Neuronal stem cell (in vitro differentiated cells): Measurements from ENCODE around the gene JKAMP.

Experiments used
- DNase-seq: peaks from one replicate; pipeline ENCODE4 v3.0.0-alpha.2; 2013; ENCODE audit warnings: low spot score
- H2AFZ ChIP-seq: one replicate; pipeline ENCODE4 v1.6.1; 2013; ENCODE audit warnings: mild to moderate bottlenecking, low read length, inconsistent platforms
- H2AK5ac ChIP-seq: 2 replicates; pipeline ENCODE4 v1.6.1; 2013; ENCODE audit warnings: low read depth, mild to moderate bottlenecking, inconsistent platforms, low read length, moderate library complexity, mixed read lengths
- H2BK120ac ChIP-seq: 2 replicates; pipeline ENCODE4 v1.6.1; 2013; ENCODE audit warnings: low read depth, mild to moderate bottlenecking, inconsistent platforms, low read length, moderate library complexity, mixed read lengths
- H2BK12ac ChIP-seq: one replicate; pipeline ENCODE4 v1.6.1; 2013; ENCODE audit warnings: low read length, inconsistent platforms
- H2BK15ac ChIP-seq: 2 replicates; pipeline ENCODE4 v1.6.1; 2013; ENCODE audit warnings: mild to moderate bottlenecking, low read length, inconsistent platforms, mixed read lengths
- H2BK5ac ChIP-seq: one replicate; pipeline ENCODE4 v1.6.1; 2013; ENCODE audit warnings: inconsistent platforms, mild to moderate bottlenecking, low read length, moderate library complexity
- H3K14ac ChIP-seq: one replicate; pipeline ENCODE4 v1.6.1; 2013; ENCODE audit warnings: low read length, inconsistent platforms
- H3K18ac ChIP-seq: 2 replicates; pipeline ENCODE4 v1.6.1; 2013; ENCODE audit warnings: low read length, inconsistent platforms
- H3K23ac ChIP-seq: 2 replicates; pipeline ENCODE4 v1.6.1; 2013; ENCODE audit warnings: low read depth, mild to moderate bottlenecking, mixed read lengths, low read length, inconsistent platforms; ENCODE audit not compliant: poor library complexity
- H3K27ac ChIP-seq: replicated peaks from 3 replicates; pipeline ENCODE4 v1.5.1; 2013; ENCODE audit warnings: low read length, inconsistent platforms
- H3K27me3 ChIP-seq, 3 experiments: 2 replicates each; pipeline ENCODE4 v1.6.1; 2013; ENCODE audit warnings: low read length in 3 of 3, mild to moderate bottlenecking in 2 of 3, inconsistent platforms in 1 of 3, low read depth in 1 of 3, mixed read lengths in 1 of 3, moderate library complexity in 1 of 3; ENCODE audit not compliant: control insufficient read depth in 3 of 3, insufficient read depth in 3 of 3
- H3K36me3 ChIP-seq, 2 donors: replicated peaks in 1 of 2; 2 replicates each; pipeline ENCODE4 v1.6.1; 2013; ENCODE audit warnings: low read length in 2 of 2; ENCODE audit not compliant: control insufficient read depth in 2 of 2, insufficient read depth in 2 of 2
- H3K4ac ChIP-seq: 2 replicates; pipeline ENCODE4 v1.6.1; 2013; ENCODE audit warnings: inconsistent platforms, mild to moderate bottlenecking, low read length, moderate library complexity
- H3K4me1 ChIP-seq, 2 donors: 1 replicate in 1 of 2; 2 replicates in 1 of 2; pipeline ENCODE4 v1.6.1; 2013; ENCODE audit warnings: low read length in 2 of 2, low read depth in 1 of 2; ENCODE audit not compliant: control insufficient read depth in 2 of 2, insufficient read depth in 1 of 2
- H3K4me2 ChIP-seq: one replicate; pipeline ENCODE4 v1.6.1; 2013; ENCODE audit warnings: mild to moderate bottlenecking, low read length, inconsistent platforms; ENCODE audit not compliant: insufficient read depth, poor library complexity, severe bottlenecking
- H3K4me3 ChIP-seq, 2 donors: 2 replicates each; pipeline ENCODE4 v1.5.1; 2013; ENCODE audit warnings: low read length in 2 of 2, mild to moderate bottlenecking in 2 of 2, inconsistent platforms in 1 of 2, moderate library complexity in 1 of 2
- H3K79me1 ChIP-seq: one replicate; pipeline ENCODE4 v1.6.1; 2013; ENCODE audit warnings: low read depth, mild to moderate bottlenecking, inconsistent platforms, low read length, moderate library complexity
- H3K9ac ChIP-seq: one replicate; pipeline ENCODE4 v1.6.1; 2013; ENCODE audit warnings: mild to moderate bottlenecking, low read depth, low read length, inconsistent platforms; ENCODE audit not compliant: poor library complexity
- H3K9me3 ChIP-seq, 2 donors: replicated peaks in 1 of 2; 2 replicates each; pipeline versions ENCODE3 to v1.6.1; 2013; ENCODE audit warnings: low read length in 2 of 2, mild to moderate bottlenecking in 2 of 2, inconsistent platforms in 1 of 2, low read depth in 1 of 2, mixed read lengths in 1 of 2, moderate library complexity in 1 of 2; ENCODE audit not compliant: control insufficient read depth in 2 of 2, insufficient read depth in 1 of 2
- H4K8ac ChIP-seq: one replicate; pipeline ENCODE4 v1.6.1; 2013; ENCODE audit warnings: low read depth, mild to moderate bottlenecking, inconsistent platforms, low read length, moderate library complexity
- H4K91ac ChIP-seq: one replicate; pipeline ENCODE4 v1.6.1; 2013; ENCODE audit warnings: low read length, low read depth, mild to moderate bottlenecking, inconsistent platforms; ENCODE audit not compliant: poor library complexity
- WGBS, 2 donors: extraction: QIAGEN DNeasy Blood & Tissue Kit; methylation state at CpG; one replicate each; pipeline ENCODE4 v1.1.7; 2013; ENCODE audit warnings: missing lambda C conversion rate in 2 of 2, mixed read lengths in 1 of 2; ENCODE audit not compliant: insufficient read length in 2 of 2, insufficient replicate concordance in 1 of 2; ENCODE audit errors: extremely low coverage in 2 of 2; 5-methylcytosine and 5-hydroxymethylcytosine counted together

The JKAMP gene

GRCh38 chr14:59483363-59483762, 954 bp upstream of the JKAMP start:
- peak overlapping the region; percentile 99 for H3K23ac ChIP-seq
- H2AFZ ChIP-seq = peak overlapping the region; percentile 98
- H3K14ac ChIP-seq = peak overlapping the region; percentile 100
- H3K9me3 ChIP-seq = peaks cover 0 to 7% of the 10 kb centered on the region in 2 donors
- H3K18ac ChIP-seq = peak overlapping the region; percentile 99
- peak overlapping the region; percentile 90 for H3K4me2 ChIP-seq
- peaks cover 4 to 8% of the 10 kb centered on the region in 2 donors for H3K4me1 ChIP-seq
- peaks cover 0 to 2% (median 0%) of the 10 kb centered on the region in 3 experiments for H3K27me3 ChIP-seq
- H2BK15ac ChIP-seq = no peak overlapping the region
- peaks cover 2 to 38% of the 10 kb centered on the region in 2 donors for H3K36me3 ChIP-seq
- WGBS, 2 donors = no CpG with 5 or more reads among the region's 16 CpGs
- H2AK5ac ChIP-seq = no peak overlapping the region
- H3K4ac ChIP-seq = no peak overlapping the region
- H3K27ac ChIP-seq = no peak overlapping the region
- peaks cover 9% of the 10 kb centered on the region for H3K79me1 ChIP-seq
- peak overlapping the region; percentile 73 for H2BK12ac ChIP-seq
- H3K9ac ChIP-seq = peak overlapping the region; percentile 98
- H4K91ac ChIP-seq = peak overlapping the region; percentile 92
- no peak overlapping the region for H4K8ac ChIP-seq
- peak overlapping the region; percentile 70 to 99 for H3K4me3 ChIP-seq
- no peak overlapping the region for H2BK120ac ChIP-seq
- no peak overlapping the region for H2BK5ac ChIP-seq
- no peak for DNase-seq

DNA sequence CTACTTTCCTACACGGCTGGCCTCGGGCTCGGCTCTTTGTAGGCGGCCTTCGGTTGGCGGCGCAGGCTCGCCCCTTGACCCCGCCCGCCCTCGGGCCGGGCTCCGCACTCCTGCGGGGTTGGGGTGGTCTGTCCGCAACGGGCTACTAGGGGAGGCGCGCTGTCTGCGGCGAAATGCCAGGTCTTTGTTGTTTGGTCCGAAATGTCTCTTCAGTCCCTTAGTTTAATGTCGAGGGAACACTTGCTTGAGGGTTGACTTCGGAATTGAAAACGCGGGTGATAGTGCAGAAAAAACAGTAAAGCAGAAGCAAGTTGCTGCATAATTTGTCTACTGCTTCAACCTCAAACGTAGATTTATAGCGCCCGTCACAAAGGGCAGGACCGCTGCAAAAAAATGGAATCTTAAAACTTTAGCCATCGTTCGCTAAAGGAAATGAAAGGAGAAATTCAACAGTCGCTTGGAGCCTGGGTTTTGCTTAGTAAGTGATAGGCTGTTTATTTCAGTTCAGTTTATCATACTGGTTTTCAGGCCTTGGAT, 390 bp downstream of the JKAMP start:
- Histone ChIP-seq H3K9me3 (peaks cover 0 to 7% of the 10 kb centered on the region in 2 donors), H3K9ac (peak overlapping the region; percentile 57), H3K14ac (peak overlapping the region; percentile 32), H3K27me3 (peaks cover 0 to 2% (median 0%) of the 10 kb centered on the region in 3 experiments), H2AFZ (peak overlapping the region; percentile 98), H4K8ac (no peak overlapping the region), H3K27ac (peak overlapping the region; percentile 94), H3K23ac (peak overlapping the region; percentile 99), H3K4me3 (peak overlapping the region; percentile 70 to 99), H3K4me2 (peak overlapping the region; percentile 48), H2BK5ac (peak overlapping the region; percentile 94), H3K4me1 (peaks cover 4 to 8% of the 10 kb centered on the region in 2 donors), H2BK15ac (peak overlapping the region; percentile 54), H2AK5ac (no peak overlapping the region), H3K4ac (no peak overlapping the region), H2BK12ac (no peak overlapping the region), H3K79me1 (peaks cover 9% of the 10 kb centered on the region), H2BK120ac (no peak overlapping the region), H3K18ac (peak overlapping the region; percentile 96), H4K91ac (no peak overlapping the region), H3K36me3 (peaks cover 11 to 43% of the 10 kb centered on the region in 2 donors)
- no peak for DNase-seq
- WGBS, 2 donors = no CpG with 5 or more reads among the region's 32 CpGs

DNA sequence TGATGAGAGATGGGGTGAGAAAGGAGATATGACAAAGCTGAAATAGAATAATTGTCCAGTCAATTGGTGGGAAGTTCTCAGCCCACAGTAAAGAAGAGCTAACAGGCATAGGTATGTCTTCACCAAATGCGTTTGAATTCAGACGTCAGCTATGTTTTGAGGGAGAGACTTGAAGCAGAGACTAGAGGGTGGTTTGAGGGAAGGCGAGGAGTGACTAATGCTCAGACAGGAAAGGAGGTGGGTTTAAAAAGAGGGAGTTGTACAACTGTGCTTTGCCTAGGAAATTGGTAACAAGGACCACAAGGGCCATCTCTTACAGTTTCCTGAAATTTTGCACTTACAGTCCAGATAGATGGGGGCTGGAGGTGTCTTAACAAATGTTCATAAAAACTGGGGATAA, 6.4 kb downstream of the JKAMP start:
- Histone ChIP-seq H2AK5ac (no peak overlapping the region), H3K4me1 (no peaks in the 10 kb centered on the region), H3K9me3 (peaks cover 0 to 13% of the 10 kb centered on the region in 2 donors), H3K4me3 (no peak overlapping the region), H2BK120ac (no peak overlapping the region), H4K91ac (no peak overlapping the region), H3K27me3 (no peaks in the 10 kb centered on the region), H3K36me3 (peaks cover 27 to 95% of the 10 kb centered on the region in 2 donors), H3K79me1 (no peaks in the 10 kb centered on the region), H3K4ac (no peak overlapping the region), H3K14ac (no peak overlapping the region), H3K9ac (no peak overlapping the region), H2AFZ (no peak overlapping the region), H3K23ac (no peak overlapping the region), H3K27ac (no peak overlapping the region), H2BK15ac (no peak overlapping the region), H2BK12ac (no peak overlapping the region), H4K8ac (no peak overlapping the region), H3K4me2 (no peak overlapping the region), H2BK5ac (no peak overlapping the region), H3K18ac (no peak overlapping the region)
- WGBS, 2 donors = no CpG with 5 or more reads among the region's 3 CpGs
- DNase-seq = no peak

GRCh38 chr14:59492384-59492783, 8.1 kb downstream of the JKAMP start:
- H2BK120ac ChIP-seq = no peak overlapping the region
- H2BK12ac ChIP-seq = no peak overlapping the region
- no peak overlapping the region for H2BK5ac ChIP-seq
- no peak overlapping the region for H2BK15ac ChIP-seq
- no peak overlapping the region for H2AK5ac ChIP-seq
- no CpG with 5 or more reads among the region's 1 CpG for WGBS, 2 donors
- no peak overlapping the region for H2AFZ ChIP-seq
- no peak for DNase-seq
- H3K27ac ChIP-seq = no peak overlapping the region
- H3K9ac ChIP-seq = no peak overlapping the region
- H3K4me3 ChIP-seq = no peak overlapping the region
- H3K9me3 ChIP-seq = peaks cover 0 to 6% of the 10 kb centered on the region in 2 donors
- no peak overlapping the region for H3K23ac ChIP-seq
- H3K14ac ChIP-seq = no peak overlapping the region
- H3K4ac ChIP-seq = no peak overlapping the region
- H3K36me3 ChIP-seq = peaks cover 27 to 98% of the 10 kb centered on the region in 2 donors
- no peaks in the 10 kb centered on the region for H3K4me1 ChIP-seq
- H4K8ac ChIP-seq = no peak overlapping the region
- no peaks in the 10 kb centered on the region for H3K27me3 ChIP-seq
- H3K18ac ChIP-seq = no peak overlapping the region
- no peak overlapping the region for H4K91ac ChIP-seq
- H3K4me2 ChIP-seq = no peak overlapping the region
- H3K79me1 ChIP-seq = no peaks in the 10 kb centered on the region
